Spleen (tissue), 11 donors: ENCODE results near the gene MSI2. TPM values are rescaled to one million over a fixed set of nuclear protein-coding genes. Genes with fewer than 3 reads are reported as not detected.

Source experiments
- DNase-seq: peaks from one replicate; pipeline ENCODE4 v3.0.0-alpha.2; 2020
- H3K27ac ChIP-seq, 8 donors: fragments of 200-600 bp; sonication (generic) in 7 of 8; 1 replicate in 4 of 8; 2 replicates in 4 of 8; pipeline versions ENCODE4 v1.5.0 to v1.8.0; 2016 to 2021; ENCODE audit warnings: inconsistent platforms in 4 of 8, mild to moderate bottlenecking in 4 of 8, moderate library complexity in 1 of 8
- H3K27me3 ChIP-seq, 7 donors: fragments of 200-600 bp; sonication (generic) in 6 of 7; replicated peaks in 1 of 7; 1 replicate in 4 of 7; 2 replicates in 3 of 7; pipeline versions ENCODE4 v1.5.0 to v1.8.0; 2016 to 2021; ENCODE audit warnings: inconsistent platforms in 3 of 7, mild to moderate bottlenecking in 1 of 7
- H3K36me3 ChIP-seq, 6 donors: fragments of 200-600 bp; sonication (generic) in 5 of 6; 1 replicate in 4 of 6; 2 replicates in 2 of 6; pipeline versions ENCODE4 v1.5.0 to v1.8.0; 2016 to 2021; ENCODE audit warnings: inconsistent platforms in 2 of 6
- H3K4me1 ChIP-seq, 6 donors: fragments of 200-600 bp; sonication (generic) in 5 of 6; 1 replicate in 3 of 6; 2 replicates in 3 of 6; pipeline versions ENCODE4 v1.5.0 to v1.8.0; 2016 to 2021; ENCODE audit warnings: inconsistent platforms in 3 of 6
- H3K4me3 ChIP-seq, 8 donors: fragments of 200-600 bp; sonication (generic) in 7 of 8; 1 replicate in 4 of 8; 2 replicates in 4 of 8; pipeline versions ENCODE4 v1.5.0 to v1.8.0; 2016 to 2021; ENCODE audit warnings: inconsistent platforms in 4 of 8, mild to moderate bottlenecking in 4 of 8, moderate library complexity in 2 of 8
- H3K9me3 ChIP-seq, 8 donors: fragments of 200-600 bp; sonication (generic) in 7 of 8; 1 replicate in 4 of 8; 2 replicates in 4 of 8; pipeline versions ENCODE4 v1.5.0 to v1.8.0; 2016 to 2021; ENCODE audit warnings: inconsistent platforms in 4 of 8
- POLR2A ChIP-seq, 3 donors: fragments of 450-650 bp; IDR thresholded peaks; one replicate each; pipeline ENCODE4 v1.5.1; 2017; ENCODE audit warnings: antibody characterized with exemption in 3 of 3, mild to moderate bottlenecking in 1 of 3
- POLR2AphosphoS5 ChIP-seq, 3 donors: sonication (generic); formaldehyde crosslinking; IDR thresholded peaks; one replicate each; pipeline ENCODE4 v1.5.1; 2017; ENCODE audit warnings: antibody characterized with exemption in 3 of 3
- WGBS, 5 donors: extraction: QIAGEN DNeasy Blood & Tissue Kit in 3 of 5; methylation state at CpG; one replicate each; pipeline versions ENCODE4 v1.1.5 to v1.1.7; 2013 to 2018; 5-methylcytosine and 5-hydroxymethylcytosine counted together
- intact Hi-C: fragments of 100-400 bp; cut with DNase I; formaldehyde crosslinking; loops from one replicate; pipeline ENCODE4 v1.15.0; 2023; ENCODE audit warnings: low total_unique reads
- polyA plus RNA-seq, 3 donors: library from polyadenylated mRNA; stranded (reverse); fragments of 200-250 nt; gene quantifications; one replicate each; pipeline ENCODE4 v1.2.1, GENCODE V29; 2013
- total RNA-seq, 7 donors: library from RNA; depleted of rRNA in 3 of 7; stranded (reverse); fragments of >200 nt in 3 of 7; fragmentation: NEBNext Ultra II Directional in 4 of 7; extraction: Animal tissue kit (Norgen Biotek cat#: 25700) in 4 of 7; gene quantifications; one replicate each; pipeline versions ENCODE4 v1.1.0 to v1.2.1, GENCODE V29; 2016 to 2021
- TF ChIP-seq, protein P1 (sequence below), 11 experiments: fragments of 200-600 bp in 7 of 11; fragments of 450-650 bp in 4 of 11; sonication (generic) in 4 of 11; IDR thresholded peaks in 8 of 11; conservative IDR thresholded peaks in 3 of 11; 1 replicate in 7 of 11; 2 replicates in 4 of 11; pipeline versions ENCODE4 v1.4.0 to v1.8.0; 2016 to 2021; ENCODE audit warnings: antibody characterized with exemption in 11 of 11, inconsistent platforms in 4 of 11, mild to moderate bottlenecking in 1 of 11
- donor health status: healthy with polysubstance abuse.
- donor health status: DM: no; HTN: no; CAD: no; lungs with moderate emphysema.
- donor health status: DM: no; HTN: no; CAD: no.
- donor health status: Bipolar disorder and iron deficiency.
- donor health status: healthy.
- donor health status: DM: no; HTN: no; CAD: no.
- donor health status: DM: yes; HTN: yes; CAD: no.

The MSI2 gene
- total and polyA plus RNA-seq, 10 donors, result 9.8 to 131 (median 64.7) TPM

DNA sequence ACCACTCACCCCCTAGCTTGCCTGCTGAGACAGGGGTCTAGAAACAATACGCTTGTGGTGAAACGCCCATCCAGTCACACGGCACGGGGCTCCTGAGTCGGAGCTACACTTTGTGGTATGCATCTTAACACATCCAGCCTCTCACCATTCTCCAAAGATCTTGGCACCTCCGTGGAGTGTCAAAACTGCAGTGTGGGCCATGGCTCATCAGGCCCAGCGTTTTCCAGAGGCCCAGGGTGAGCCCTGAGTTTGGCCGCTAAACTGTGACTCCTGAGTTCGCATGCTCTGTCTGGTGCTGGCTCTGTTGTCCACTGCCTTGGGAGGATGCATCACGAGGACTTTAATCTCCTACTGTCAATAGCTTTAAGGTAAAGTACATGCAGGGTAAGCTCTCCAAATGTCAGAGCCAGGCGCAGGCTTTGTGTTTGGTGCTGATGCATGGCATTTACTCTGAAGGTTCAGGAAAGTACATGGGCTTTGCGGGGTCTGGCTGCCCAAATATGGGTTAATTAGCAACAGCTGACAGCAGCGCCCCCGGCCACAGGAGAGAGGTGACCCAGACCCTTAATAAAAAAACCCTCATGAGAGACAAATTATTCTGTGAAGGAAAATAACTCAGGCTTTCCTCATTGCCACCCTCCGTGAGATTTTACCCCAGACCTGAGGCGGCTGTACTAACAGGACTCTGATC, 370.3 kb downstream of the MSI2 start:
- no peaks in the 10 kb centered on the region for H3K9me3 ChIP-seq
- peaks cover 18 to 62% (median 50%) of the 10 kb centered on the region in 6 donors for H3K4me1 ChIP-seq
- TF ChIP-seq, protein P1, sequence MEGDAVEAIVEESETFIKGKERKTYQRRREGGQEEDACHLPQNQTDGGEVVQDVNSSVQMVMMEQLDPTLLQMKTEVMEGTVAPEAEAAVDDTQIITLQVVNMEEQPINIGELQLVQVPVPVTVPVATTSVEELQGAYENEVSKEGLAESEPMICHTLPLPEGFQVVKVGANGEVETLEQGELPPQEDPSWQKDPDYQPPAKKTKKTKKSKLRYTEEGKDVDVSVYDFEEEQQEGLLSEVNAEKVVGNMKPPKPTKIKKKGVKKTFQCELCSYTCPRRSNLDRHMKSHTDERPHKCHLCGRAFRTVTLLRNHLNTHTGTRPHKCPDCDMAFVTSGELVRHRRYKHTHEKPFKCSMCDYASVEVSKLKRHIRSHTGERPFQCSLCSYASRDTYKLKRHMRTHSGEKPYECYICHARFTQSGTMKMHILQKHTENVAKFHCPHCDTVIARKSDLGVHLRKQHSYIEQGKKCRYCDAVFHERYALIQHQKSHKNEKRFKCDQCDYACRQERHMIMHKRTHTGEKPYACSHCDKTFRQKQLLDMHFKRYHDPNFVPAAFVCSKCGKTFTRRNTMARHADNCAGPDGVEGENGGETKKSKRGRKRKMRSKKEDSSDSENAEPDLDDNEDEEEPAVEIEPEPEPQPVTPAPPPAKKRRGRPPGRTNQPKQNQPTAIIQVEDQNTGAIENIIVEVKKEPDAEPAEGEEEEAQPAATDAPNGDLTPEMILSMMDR (IDR thresholded peaks at IDR 0.05 in 8 of 11, conservative IDR thresholded peaks at IDR 0.05 in 3 of 11), result no peak
- TF ChIP-seq POLR2A (IDR thresholded peaks at IDR 0.05), result no peak
- TF ChIP-seq POLR2AphosphoS5 (IDR thresholded peaks at IDR 0.05), result no peak
- WGBS, 5 donors, result 93 to 97% (median 95%) methylated on average over 12 to 16 of the region's 16 CpGs
- intact Hi-C loops, result no loop called here
- H3K36me3 ChIP-seq, result peaks cover 0 to 51% (median 0%) of the 10 kb centered on the region in 6 donors
- peak; percentile 50 for DNase-seq
- H3K27ac ChIP-seq, result no peak overlapping the region
- no peaks in the 10 kb centered on the region for H3K27me3 ChIP-seq
- H3K4me3 ChIP-seq, result no peak overlapping the region

- intact Hi-C loops, result no loop called here
- no peaks in the 10 kb centered on the region for H3K27me3 ChIP-seq
- no peaks in the 10 kb centered on the region for H3K9me3 ChIP-seq
- no peak overlapping the region for H3K27ac ChIP-seq
- peak; percentile 51 for DNase-seq
- no peak overlapping the region for H3K4me3 ChIP-seq
- no peak for TF ChIP-seq POLR2AphosphoS5 (IDR thresholded peaks at IDR 0.05)
- TF ChIP-seq, protein P1 (IDR thresholded peaks at IDR 0.05 in 8 of 11, conservative IDR thresholded peaks at IDR 0.05 in 3 of 11), result no peak
- H3K36me3 ChIP-seq, result peaks cover 0 to 60% (median 0%) of the 10 kb centered on the region in 6 donors
- H3K4me1 ChIP-seq, result peaks cover 13 to 53% (median 43%) of the 10 kb centered on the region in 6 donors
- 95 to 97% (median 97%) methylated on average over 10 of the region's 10 CpGs for WGBS, 5 donors
These were observed 371.3 kb downstream of the MSI2 start for GRCh38 chr17:57627591-57627990.

DNA sequence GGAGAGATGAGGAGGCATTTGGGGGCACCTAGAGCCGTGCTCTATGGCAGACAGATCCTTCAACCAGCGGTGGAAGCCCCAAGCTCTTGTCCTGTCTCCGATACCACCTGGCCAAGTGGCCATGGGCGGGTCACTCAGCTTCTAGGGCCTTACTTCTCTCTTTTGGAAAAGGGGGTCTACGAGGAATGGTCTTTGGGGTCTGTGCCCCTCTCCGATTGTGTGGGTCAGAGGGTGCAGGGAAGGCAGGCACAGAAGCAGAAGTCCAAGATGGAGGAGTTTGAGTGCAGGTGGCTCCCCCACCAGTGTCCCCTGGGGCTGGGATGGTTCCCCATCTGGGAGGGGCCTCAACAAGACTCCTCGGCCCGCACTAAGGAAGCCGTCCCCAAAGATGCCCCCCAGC, 372.1 kb downstream of the MSI2 start:
- Histone ChIP-seq H3K36me3 (peaks cover 0 to 67% (median 1%) of the 10 kb centered on the region in 6 donors), H3K27ac (peak overlapping the region in 4 of 8 donors; percentile 13 to 45 (median 20)), H3K4me1 (peaks cover 9 to 45% (median 35%) of the 10 kb centered on the region in 6 donors), H3K4me3 (no peak overlapping the region), H3K27me3 (no peaks in the 10 kb centered on the region), H3K9me3 (no peaks in the 10 kb centered on the region)
- 81 to 99% (median 91%) methylated on average over 9 of the region's 9 CpGs for WGBS, 5 donors
- no peak for TF ChIP-seq POLR2A (IDR thresholded peaks at IDR 0.05)
- intact Hi-C loops, result no loop called here
- peak; percentile 58 for DNase-seq

- TF ChIP-seq POLR2AphosphoS5 (IDR thresholded peaks at IDR 0.05), result peak; percentile 47 to 88 (median 83)
- no peak for TF ChIP-seq POLR2A (IDR thresholded peaks at IDR 0.05)
- TF ChIP-seq, protein P1 (IDR thresholded peaks at IDR 0.05 in 8 of 11, conservative IDR thresholded peaks at IDR 0.05 in 3 of 11), result peak in 1 of 11 experiments; percentile 27
- Histone ChIP-seq H3K27ac (peak overlapping the region in 4 of 8 donors; percentile 13 to 45 (median 20)), H3K9me3 (peaks cover 0 to 4% (median 0%) of the 10 kb centered on the region in 8 donors), H3K4me3 (no peak overlapping the region), H3K27me3 (no peaks in the 10 kb centered on the region), H3K36me3 (peaks cover 0 to 75% (median 2%) of the 10 kb centered on the region in 6 donors), H3K4me1 (peaks cover 5 to 34% (median 24%) of the 10 kb centered on the region in 6 donors)
- WGBS, 5 donors, result 38 to 59% (median 53%) methylated on average over 8 of the region's 8 CpGs
- intact Hi-C loops, result no loop called here
- DNase-seq, result peak; percentile 83
These were observed 373.1 kb downstream of the MSI2 start for GRCh38 chr17:57629470-57629869.
